Neural cell (in vitro differentiated cells): ENCODE results near the gene RPS6KA2.

Experiments used
- CTCF ChIP-seq: fragments of 450-650 bp; IDR thresholded peaks from 2 replicates; pipeline ENCODE4 v1.5.1; 2014; ENCODE audit warnings: antibody characterized with exemption, mild to moderate bottlenecking, moderate library complexity; ENCODE audit not compliant: poor library complexity, severe bottlenecking
- EP300 ChIP-seq: fragments of 450-650 bp; conservative IDR thresholded peaks from 2 replicates; pipeline ENCODE4 v1.6.1; 2014; ENCODE audit warnings: antibody characterized with exemption, mild to moderate bottlenecking, moderate library complexity; ENCODE audit not compliant: poor library complexity, severe bottlenecking
- EZH2 ChIP-seq: fragments of 200-600, 300-800 bp; shearing (Covaris generic), sonication (generic); IDR thresholded peaks from 2 replicates; pipeline ENCODE4 v1.6.1; 2014; ENCODE audit warnings: antibody characterized with exemption, low read length, borderline replicate concordance, mild to moderate bottlenecking; ENCODE audit not compliant: insufficient read depth, poor library complexity, severe bottlenecking
- MXI1 ChIP-seq: fragments of 450-650 bp; conservative IDR thresholded peaks from 2 replicates; pipeline ENCODE4 v1.6.1; 2014; ENCODE audit warnings: antibody characterized with exemption, mild to moderate bottlenecking; ENCODE audit not compliant: poor library complexity, severe bottlenecking
- RAD21 ChIP-seq: fragments of 450-650 bp; conservative IDR thresholded peaks from 2 replicates; pipeline ENCODE4 v1.6.1; 2014; ENCODE audit warnings: antibody characterized with exemption, mild to moderate bottlenecking, moderate library complexity
- REST ChIP-seq: IDR thresholded peaks from 2 replicates; pipeline ENCODE4 v1.6.1; 2012; ENCODE audit warnings: borderline replicate concordance

GRCh38 chr6:166595949-166596348 is 31.1 kb downstream of the RPS6KA2 start:
- TF ChIP-seq CTCF (no peak), EZH2 (no peak), RAD21 (no peak), EP300 (no peak), MXI1 (no peak), REST (no peak)
